Heart left ventricle (tissue), 16 donors: Measurements from ENCODE around the gene B3GALT5. TPM values are rescaled to one million over a fixed set of nuclear protein-coding genes. Genes with fewer than 3 reads are reported as not detected.

Source experiments
- ATAC-seq, 4 donors: fragments of 200-7000 bp; cut with Tn5 transposase; one replicate each; pipeline ENCODE4 v1.9.1; 2020 to 2022; ENCODE audit warnings: moderate library complexity in 4 of 4, mild to moderate bottlenecking in 3 of 4, moderate number of reproducible peaks in 1 of 4
- DNase-seq, 5 donors: peaks; one replicate each; pipeline ENCODE4 v3.0.0-alpha.2; 2020
- H3K27ac ChIP-seq, 12 donors: fragments of 200-600 bp; sonication (generic) in 4 of 12; one replicate each; pipeline versions ENCODE4 v1.5.0 to v1.8.0; 2016 to 2022; ENCODE audit warnings: mild to moderate bottlenecking in 2 of 12
- H3K27me3 ChIP-seq, 9 donors: fragments of 200-600 bp; sonication (generic) in 2 of 9; one replicate each; pipeline versions ENCODE4 v1.5.1 to v1.8.0; 2016 to 2022; ENCODE audit warnings: mild to moderate bottlenecking in 3 of 9
- H3K36me3 ChIP-seq, 9 donors: fragments of 200-600 bp; sonication (generic) in 2 of 9; one replicate each; pipeline versions ENCODE4 v1.5.0 to v1.8.0; 2018 to 2022; ENCODE audit warnings: mild to moderate bottlenecking in 2 of 9
- H3K4me1 ChIP-seq, 12 donors: fragments of 200-600 bp; sonication (generic) in 4 of 12; one replicate each; pipeline versions ENCODE4 v1.5.0 to v1.8.0; 2016 to 2022; ENCODE audit warnings: mild to moderate bottlenecking in 3 of 12
- H3K4me3 ChIP-seq, 12 donors: fragments of 200-600 bp; sonication (generic) in 4 of 12; one replicate each; pipeline versions ENCODE4 v1.5.0 to v1.8.0; 2017 to 2022; ENCODE audit warnings: mild to moderate bottlenecking in 9 of 12, moderate library complexity in 4 of 12
- H3K9me3 ChIP-seq, 12 donors: fragments of 200-600 bp; sonication (generic) in 4 of 12; one replicate each; pipeline versions ENCODE4 v1.5.0 to v1.8.0; 2016 to 2022; ENCODE audit warnings: mild to moderate bottlenecking in 1 of 12
- POLR2A ChIP-seq, 2 donors: fragments of 450-650 bp; IDR thresholded peaks; one replicate each; pipeline ENCODE4 v1.6.1; 2017; ENCODE audit warnings: antibody characterized with exemption in 2 of 2, mild to moderate bottlenecking in 2 of 2, moderate library complexity in 2 of 2
- WGBS, 4 donors: extraction: QIAGEN DNeasy Blood & Tissue Kit in 2 of 4; methylation state at CpG; one replicate each; pipeline versions ENCODE4 v1.1.5 to v1.1.7; 2013 to 2018; 5-methylcytosine and 5-hydroxymethylcytosine counted together
- intact Hi-C, 10 donors: fragments of 100-400 bp; cut with DNase I; formaldehyde crosslinking; loops; one replicate each; pipeline versions ENCODE4 v1.11.1 to v1.14.2; 2022
- polyA plus RNA-seq, 2 donors: library from polyadenylated mRNA; stranded (reverse); fragments of 200-250 nt; gene quantifications; one replicate each; pipeline ENCODE4 v1.2.3, GENCODE V29; 2013
- total RNA-seq, 9 donors: library from RNA; depleted of rRNA in 2 of 9; stranded (reverse); fragments of >200 nt in 2 of 9; fragmentation: NEBNext Ultra II Directional in 3 of 9; extraction: Animal tissue kit (Norgen Biotek cat#: 25700) in 3 of 9; gene quantifications; one replicate each; pipeline versions ENCODE4 v1.1.0 to v1.2.4, GENCODE V29; 2016 to 2023
- TF ChIP-seq, protein P1 (sequence below), 12 donors: fragments of 200-600 bp; sonication (generic) in 4 of 12; IDR thresholded peaks; one replicate each; pipeline versions ENCODE4 v1.5.0 to v1.8.0; 2018 to 2022; ENCODE audit warnings: antibody characterized with exemption in 12 of 12, mild to moderate bottlenecking in 5 of 12
- donor health status: ischemic (EF 13 %, LVEDD 7.1; RV severe dilation, severe dysfunction).
- donor health status: healthy with polysubstance abuse.
- donor health status: DM: no; HTN: yes; CAD: no.
- donor health status: DM: no; HTN: no; CAD: no.
- donor health status: ischemic (EF 25% LVEDD 6.9; RV normal size, moderate dysfunction).
- donor health status: ischemic (EF 25% LVEDD 5.7; RV mildly dilated, moderate dysfunction).
- donor health status: healthy.
- donor health status: DM: yes; HTN: yes; CAD: no.
- donor health status: ischemic (EF 35%, LVEDD 5.7; RV mildly dilated, moderate dysfunction).
- donor health status: nonischemic (EF 11% LVEDD 7.7; RV severe dilation, severe dysfunction).
- donor health status: DM: yes; HTN: yes; CAD: no.
- donor health status: PGD.
- donor health status: ischemic (EF 29% LVEDD 5.4; RV normal size, mild dysfunction).
- donor health status: nonischemic (EF 23%, LVEDD 6.1; RV moderate dilation, normal function).

B3GALT5 gene
- total and polyA plus RNA-seq, 11 donors, result 0.01 to 0.71 (median 0.07) TPM; not detected in 2

DNA sequence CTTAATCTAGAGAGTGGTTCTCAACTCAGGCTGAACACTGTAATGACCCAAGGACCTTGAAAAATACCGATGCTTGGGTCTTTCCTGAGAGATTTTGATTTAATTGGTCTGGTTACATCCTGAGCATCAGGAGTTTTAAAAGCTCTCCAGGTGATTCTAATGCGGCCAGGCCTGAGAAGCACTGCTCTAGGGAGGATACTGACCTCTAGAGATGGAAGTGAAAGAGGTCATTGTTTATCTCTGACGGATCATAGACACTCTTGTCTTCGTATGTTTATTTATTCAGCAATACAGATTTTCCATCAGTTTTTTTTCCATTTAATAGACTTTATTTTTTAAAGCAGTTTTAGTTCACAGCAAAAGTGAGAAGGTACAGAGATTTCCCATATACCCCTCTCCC, 77.7 kb downstream of the B3GALT5 start:
- Histone ChIP-seq H3K4me1 (peaks cover 0 to 5% (median 0%) of the 10 kb centered on the region in 12 donors), H3K27me3 (no peaks in the 10 kb centered on the region), H3K9me3 (no peaks in the 10 kb centered on the region), H3K36me3 (no peaks in the 10 kb centered on the region), H3K27ac (no peak overlapping the region), H3K4me3 (no peak overlapping the region)
- no peak for DNase-seq
- WGBS, 4 donors, result 64 to 74% (median 72%) methylated on average over 4 of the region's 4 CpGs
- intact Hi-C loops, result no loop called here
- no peak for TF ChIP-seq POLR2A (IDR thresholded peaks at IDR 0.05)
- TF ChIP-seq, protein P1, sequence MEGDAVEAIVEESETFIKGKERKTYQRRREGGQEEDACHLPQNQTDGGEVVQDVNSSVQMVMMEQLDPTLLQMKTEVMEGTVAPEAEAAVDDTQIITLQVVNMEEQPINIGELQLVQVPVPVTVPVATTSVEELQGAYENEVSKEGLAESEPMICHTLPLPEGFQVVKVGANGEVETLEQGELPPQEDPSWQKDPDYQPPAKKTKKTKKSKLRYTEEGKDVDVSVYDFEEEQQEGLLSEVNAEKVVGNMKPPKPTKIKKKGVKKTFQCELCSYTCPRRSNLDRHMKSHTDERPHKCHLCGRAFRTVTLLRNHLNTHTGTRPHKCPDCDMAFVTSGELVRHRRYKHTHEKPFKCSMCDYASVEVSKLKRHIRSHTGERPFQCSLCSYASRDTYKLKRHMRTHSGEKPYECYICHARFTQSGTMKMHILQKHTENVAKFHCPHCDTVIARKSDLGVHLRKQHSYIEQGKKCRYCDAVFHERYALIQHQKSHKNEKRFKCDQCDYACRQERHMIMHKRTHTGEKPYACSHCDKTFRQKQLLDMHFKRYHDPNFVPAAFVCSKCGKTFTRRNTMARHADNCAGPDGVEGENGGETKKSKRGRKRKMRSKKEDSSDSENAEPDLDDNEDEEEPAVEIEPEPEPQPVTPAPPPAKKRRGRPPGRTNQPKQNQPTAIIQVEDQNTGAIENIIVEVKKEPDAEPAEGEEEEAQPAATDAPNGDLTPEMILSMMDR (IDR thresholded peaks at IDR 0.05), result no peak
- ATAC-seq, result no peak

DNA sequence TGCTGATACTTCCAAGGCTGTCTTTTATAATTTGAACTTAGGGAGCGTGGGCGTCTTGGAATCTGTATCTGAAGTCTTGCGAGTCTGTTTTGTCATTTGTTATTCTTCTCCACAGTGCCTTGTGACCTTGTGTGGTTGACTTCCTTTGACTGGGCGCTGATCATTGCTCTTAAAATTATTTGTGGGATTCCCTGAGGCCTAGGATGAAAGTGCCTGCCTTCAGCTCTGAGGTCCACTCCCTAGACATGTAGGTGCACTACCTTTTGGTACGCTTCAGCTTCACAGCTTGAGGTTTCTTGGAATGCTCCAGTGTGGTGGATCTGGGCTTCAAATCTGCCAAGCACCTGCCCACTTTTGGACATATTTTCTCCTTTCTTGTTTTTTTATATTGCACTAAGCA, 82.0 kb downstream of the B3GALT5 start:
- no peak overlapping the region for H3K4me3 ChIP-seq
- no peaks in the 10 kb centered on the region for H3K27me3 ChIP-seq
- WGBS, 4 donors, result 84 to 88% (median 87%) methylated on average over 5 of the region's 5 CpGs
- no peaks in the 10 kb centered on the region for H3K4me1 ChIP-seq
- no peaks in the 10 kb centered on the region for H3K36me3 ChIP-seq
- no peak for TF ChIP-seq POLR2A (IDR thresholded peaks at IDR 0.05)
- TF ChIP-seq, protein P1 (IDR thresholded peaks at IDR 0.05), result no peak
- H3K27ac ChIP-seq, result no peak overlapping the region
- DNase-seq (no peak), ATAC-seq (no peak)
- H3K9me3 ChIP-seq, result no peaks in the 10 kb centered on the region
- intact Hi-C loops, result no loop called here

DNA sequence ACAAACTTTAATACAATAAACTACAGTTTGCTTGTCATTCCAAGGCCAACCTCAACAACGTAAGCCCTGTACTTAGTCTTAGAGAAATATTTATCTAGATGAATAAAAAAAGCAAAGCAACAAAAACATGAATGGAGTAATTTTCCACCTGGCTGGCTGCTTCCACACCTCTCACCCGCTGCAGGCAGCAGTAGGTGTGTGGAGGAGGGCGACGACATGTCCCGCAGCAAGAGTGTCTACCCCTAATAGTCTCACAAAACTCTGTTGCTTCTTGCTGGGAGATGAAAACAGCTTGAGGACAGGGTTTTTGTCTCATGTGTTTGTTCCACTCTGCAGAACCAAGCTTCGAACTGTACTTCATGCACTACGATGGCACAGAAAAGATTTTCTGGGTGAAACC, 83.5 kb downstream of the B3GALT5 start:
- DNase-seq (no peak), ATAC-seq (no peak)
- Histone ChIP-seq H3K4me3 (no peak overlapping the region), H3K4me1 (no peaks in the 10 kb centered on the region), H3K27me3 (no peaks in the 10 kb centered on the region), H3K27ac (no peak overlapping the region), H3K9me3 (no peaks in the 10 kb centered on the region), H3K36me3 (no peaks in the 10 kb centered on the region)
- 93 to 96% (median 95%) methylated on average over 7 of the region's 7 CpGs for WGBS, 4 donors
- intact Hi-C loops, result no loop called here
- TF ChIP-seq POLR2A (IDR thresholded peaks at IDR 0.05), result no peak
- TF ChIP-seq, protein P1 (IDR thresholded peaks at IDR 0.05), result no peak

DNA sequence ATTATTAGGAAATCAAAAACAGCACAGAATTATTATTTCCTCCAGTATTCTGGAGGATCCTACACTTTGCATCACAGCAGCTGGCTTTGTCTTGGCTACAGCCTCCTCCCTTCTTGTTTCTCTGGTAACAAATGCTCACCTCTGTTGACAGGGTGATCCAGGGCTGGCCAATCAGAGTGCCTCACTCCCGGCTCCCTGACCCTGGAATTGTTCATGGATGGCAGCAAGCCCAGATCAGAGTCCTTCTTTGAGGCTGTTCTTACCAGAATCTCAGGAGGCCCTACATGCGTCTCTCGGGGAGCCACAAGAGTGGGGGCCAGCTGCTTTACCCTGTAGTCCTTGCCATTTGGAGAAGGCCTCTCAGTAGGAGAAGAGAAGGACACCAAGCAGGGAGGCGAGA, 83.9 kb downstream of the B3GALT5 start:
- Histone ChIP-seq H3K4me1 (no peaks in the 10 kb centered on the region), H3K36me3 (no peaks in the 10 kb centered on the region), H3K27ac (no peak overlapping the region), H3K9me3 (no peaks in the 10 kb centered on the region), H3K27me3 (no peaks in the 10 kb centered on the region), H3K4me3 (no peak overlapping the region)
- intact Hi-C loops, result no loop called here
- ATAC-seq, result no peak
- 44 to 69% (median 58%) methylated on average over 4 of the region's 4 CpGs for WGBS, 4 donors
- no peak for TF ChIP-seq POLR2A (IDR thresholded peaks at IDR 0.05)
- TF ChIP-seq, protein P1 (IDR thresholded peaks at IDR 0.05), result no peak
- no peak for DNase-seq
